ENCODE measurements around the gene SOX5. TPM values are rescaled to one million over a fixed set of nuclear protein-coding genes. Genes with fewer than 3 reads are reported as not detected.

The SOX5 gene
- polyA plus RNA-seq, 4 donors: 0.81 to 5.1 (median 1.3) TPM; not detected in 1

DNA sequence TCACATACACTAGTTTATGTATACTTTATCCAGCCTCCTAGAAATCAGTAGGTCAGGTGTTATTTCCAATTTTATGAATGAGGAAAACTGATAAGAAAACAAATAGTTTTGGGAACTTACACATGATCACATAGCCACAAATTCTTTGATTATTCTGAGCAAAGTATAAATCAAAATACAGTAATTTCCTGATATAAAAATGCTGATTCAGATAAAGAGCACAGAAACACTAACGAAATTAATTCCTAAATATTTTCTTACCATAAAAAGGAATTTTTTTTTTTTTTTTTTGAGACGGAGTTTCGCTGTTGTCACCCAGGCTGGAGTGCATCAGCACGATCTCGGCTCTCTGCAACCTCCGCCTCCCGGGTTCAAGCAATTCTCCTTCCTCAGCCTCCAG lies 275.4 kb downstream of the SOX5 start:
- Histone ChIP-seq H3K27ac (ENCODE audit: low read depth in 1 of 3, low read length in 2 of 3) (no peak overlapping the region), H3K27me3 (ENCODE audit: control insufficient read depth in 3 of 3, insufficient read depth in 3 of 3, low read length in 3 of 3) (no peaks in the 10 kb centered on the region), H3K4me1 (ENCODE audit: control insufficient read depth in 3 of 3, insufficient read depth in 2 of 3, low read depth in 1 of 3, low read length in 2 of 3) (no peaks in the 10 kb centered on the region), H3K9me3 (ENCODE audit: control insufficient read depth in 2 of 2, insufficient read depth in 1 of 2, low read depth in 1 of 2, low read length in 1 of 2) (no peaks in the 10 kb centered on the region), H3K36me3 (ENCODE audit: control insufficient read depth in 3 of 3, insufficient read depth in 2 of 3, low read depth in 1 of 3, low read length in 3 of 3) (no peaks in the 10 kb centered on the region), H3K4me3 (ENCODE audit: low read depth in 1 of 3, low read length in 3 of 3) (no peak overlapping the region)
- no peak for FAIRE-seq
- WGBS, 3 donors: 85 to 89% (median 88%) methylated on average over 5 to 7 of the region's 7 CpGs
- DNase-seq: no peak

- no peak for FAIRE-seq
- H3K27ac ChIP-seq (ENCODE audit: low read depth in 1 of 3, low read length in 2 of 3): no peak overlapping the region
- no peaks in the 10 kb centered on the region for H3K27me3 ChIP-seq (ENCODE audit: control insufficient read depth in 3 of 3, insufficient read depth in 3 of 3, low read length in 3 of 3)
- 65 to 77% (median 76%) methylated on average over 3 of the region's 3 CpGs for WGBS, 3 donors
- H3K36me3 ChIP-seq (ENCODE audit: control insufficient read depth in 3 of 3, insufficient read depth in 2 of 3, low read depth in 1 of 3, low read length in 3 of 3): no peaks in the 10 kb centered on the region
- DNase-seq: no peak
- H3K4me3 ChIP-seq (ENCODE audit: low read depth in 1 of 3, low read length in 3 of 3): no peak overlapping the region
- H3K4me1 ChIP-seq (ENCODE audit: control insufficient read depth in 3 of 3, insufficient read depth in 2 of 3, low read depth in 1 of 3, low read length in 2 of 3): no peaks in the 10 kb centered on the region
- H3K9me3 ChIP-seq (ENCODE audit: control insufficient read depth in 2 of 2, insufficient read depth in 1 of 2, low read depth in 1 of 2, low read length in 1 of 2): no peaks in the 10 kb centered on the region
Observed at GRCh38 chr12:23671881-23672280, 277.6 kb downstream of the SOX5 start.

DNA sequence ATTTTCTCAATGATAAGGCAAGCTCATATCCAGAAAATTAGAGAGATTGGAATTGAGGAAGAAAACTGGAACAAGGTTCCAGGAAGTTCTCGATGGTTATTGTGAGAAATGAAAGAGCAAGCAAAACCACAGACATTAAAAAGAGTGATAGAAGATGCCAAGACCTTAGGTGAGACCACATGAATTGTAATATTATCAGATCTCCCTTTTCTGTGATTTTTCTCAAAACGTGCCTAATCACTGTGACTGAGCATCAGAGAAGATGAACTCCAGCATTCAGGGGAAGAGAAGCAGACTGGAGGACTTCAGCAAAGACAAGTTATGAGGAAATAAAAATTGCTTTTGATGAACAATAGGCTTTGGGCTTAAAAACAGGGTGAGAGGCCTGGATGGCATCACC lies 278.8 kb downstream of the SOX5 start:
- DNase-seq (no peak), FAIRE-seq (no peak)
- Histone ChIP-seq H3K4me1 (ENCODE audit: control insufficient read depth in 3 of 3, insufficient read depth in 2 of 3, low read depth in 1 of 3, low read length in 2 of 3) (no peaks in the 10 kb centered on the region), H3K9me3 (ENCODE audit: control insufficient read depth in 2 of 2, insufficient read depth in 1 of 2, low read depth in 1 of 2, low read length in 1 of 2) (no peaks in the 10 kb centered on the region), H3K27me3 (ENCODE audit: control insufficient read depth in 3 of 3, insufficient read depth in 3 of 3, low read length in 3 of 3) (no peaks in the 10 kb centered on the region), H3K4me3 (ENCODE audit: low read depth in 1 of 3, low read length in 3 of 3) (no peak overlapping the region), H3K36me3 (ENCODE audit: control insufficient read depth in 3 of 3, insufficient read depth in 2 of 3, low read depth in 1 of 3, low read length in 3 of 3) (no peaks in the 10 kb centered on the region), H3K27ac (ENCODE audit: low read depth in 1 of 3, low read length in 2 of 3) (no peak overlapping the region)
- WGBS, 3 donors: 38 to 69% (median 65%) methylated on average over 2 of the region's 2 CpGs

DNA sequence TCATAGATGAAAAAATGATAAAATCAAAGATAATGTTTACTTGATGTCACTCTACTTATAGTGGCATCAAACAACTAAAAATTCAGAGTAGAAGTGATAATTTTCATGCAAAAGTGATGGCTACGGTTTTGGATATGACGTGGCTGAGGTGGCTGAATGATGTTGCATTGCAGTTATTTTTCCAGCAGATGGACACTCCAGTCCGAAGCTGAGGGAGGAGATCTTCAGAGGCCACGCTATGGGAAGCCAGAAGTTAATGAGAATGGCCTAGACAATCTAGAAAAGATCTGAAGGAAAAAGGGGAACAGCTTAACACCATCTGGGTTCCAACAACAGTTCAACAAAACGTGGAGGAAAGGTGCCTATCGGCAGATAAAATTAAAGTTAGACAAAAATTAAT lies 279.8 kb downstream of the SOX5 start:
- no peaks in the 10 kb centered on the region for H3K4me1 ChIP-seq (ENCODE audit: control insufficient read depth in 3 of 3, insufficient read depth in 2 of 3, low read depth in 1 of 3, low read length in 2 of 3)
- no peak overlapping the region for H3K27ac ChIP-seq (ENCODE audit: low read depth in 1 of 3, low read length in 2 of 3)
- no peaks in the 10 kb centered on the region for H3K36me3 ChIP-seq (ENCODE audit: control insufficient read depth in 3 of 3, insufficient read depth in 2 of 3, low read depth in 1 of 3, low read length in 3 of 3)
- WGBS, 3 donors: 79 to 88% (median 84%) methylated on average over 6 of the region's 6 CpGs
- no peaks in the 10 kb centered on the region for H3K27me3 ChIP-seq (ENCODE audit: control insufficient read depth in 3 of 3, insufficient read depth in 3 of 3, low read length in 3 of 3)
- DNase-seq (no peak), FAIRE-seq (no peak)
- H3K4me3 ChIP-seq (ENCODE audit: low read depth in 1 of 3, low read length in 3 of 3): no peak overlapping the region
- no peaks in the 10 kb centered on the region for H3K9me3 ChIP-seq (ENCODE audit: control insufficient read depth in 2 of 2, insufficient read depth in 1 of 2, low read depth in 1 of 2, low read length in 1 of 2)

DNA sequence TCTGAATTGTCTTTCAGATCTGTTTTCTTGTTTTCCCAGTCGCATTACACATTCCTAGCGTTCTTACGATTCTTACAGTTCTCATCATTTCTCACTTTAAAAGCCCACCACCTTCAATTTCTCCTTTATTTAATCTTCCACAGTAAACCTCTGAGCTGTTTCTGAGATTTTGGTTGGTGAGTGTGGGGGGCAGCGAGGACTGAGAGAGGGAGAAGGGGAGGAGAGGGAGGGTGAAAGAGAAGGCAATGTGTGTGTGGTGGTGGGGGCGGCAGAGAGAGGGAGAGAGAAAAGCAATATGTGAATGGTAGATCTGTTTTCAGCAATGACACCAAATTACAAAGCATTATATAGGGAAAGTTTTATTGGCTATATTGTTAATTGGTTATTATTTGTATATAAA lies 282.6 kb downstream of the SOX5 start:
- DNase-seq (no peak), FAIRE-seq (no peak)
- Histone ChIP-seq H3K27me3 (ENCODE audit: control insufficient read depth in 3 of 3, insufficient read depth in 3 of 3, low read length in 3 of 3) (no peaks in the 10 kb centered on the region), H3K4me1 (ENCODE audit: control insufficient read depth in 3 of 3, insufficient read depth in 2 of 3, low read depth in 1 of 3, low read length in 2 of 3) (no peaks in the 10 kb centered on the region), H3K27ac (ENCODE audit: low read depth in 1 of 3, low read length in 2 of 3) (no peak overlapping the region), H3K36me3 (ENCODE audit: control insufficient read depth in 3 of 3, insufficient read depth in 2 of 3, low read depth in 1 of 3, low read length in 3 of 3) (no peaks in the 10 kb centered on the region), H3K9me3 (ENCODE audit: control insufficient read depth in 2 of 2, insufficient read depth in 1 of 2, low read depth in 1 of 2, low read length in 1 of 2) (no peaks in the 10 kb centered on the region), H3K4me3 (ENCODE audit: low read depth in 1 of 3, low read length in 3 of 3) (no peak overlapping the region)
- 68 to 72% (median 70%) methylated on average over 5 of the region's 5 CpGs for WGBS, 3 donors

GRCh38 chr12:23662966-23663365 lies 286.5 kb downstream of the SOX5 start:
- no peaks in the 10 kb centered on the region for H3K9me3 ChIP-seq (ENCODE audit: control insufficient read depth in 2 of 2, insufficient read depth in 1 of 2, low read depth in 1 of 2, low read length in 1 of 2)
- H3K27ac ChIP-seq (ENCODE audit: low read depth in 1 of 3, low read length in 2 of 3): no peak overlapping the region
- no peaks in the 10 kb centered on the region for H3K36me3 ChIP-seq (ENCODE audit: control insufficient read depth in 3 of 3, insufficient read depth in 2 of 3, low read depth in 1 of 3, low read length in 3 of 3)
- no peak overlapping the region for H3K4me3 ChIP-seq (ENCODE audit: low read depth in 1 of 3, low read length in 3 of 3)
- no peak for FAIRE-seq
- DNase-seq: no peak
- 63 to 76% (median 69%) methylated on average over 3 of the region's 3 CpGs for WGBS, 3 donors
- no peaks in the 10 kb centered on the region for H3K4me1 ChIP-seq (ENCODE audit: control insufficient read depth in 3 of 3, insufficient read depth in 2 of 3, low read depth in 1 of 3, low read length in 2 of 3)
- no peaks in the 10 kb centered on the region for H3K27me3 ChIP-seq (ENCODE audit: control insufficient read depth in 3 of 3, insufficient read depth in 3 of 3, low read length in 3 of 3)

GRCh38 chr12:23659131-23659530 lies 290.3 kb downstream of the SOX5 start:
- DNase-seq: peak in 1 of 2 donors; percentile 25
- no peaks in the 10 kb centered on the region for H3K27me3 ChIP-seq (ENCODE audit: control insufficient read depth in 3 of 3, insufficient read depth in 3 of 3, low read length in 3 of 3)
- H3K4me3 ChIP-seq (ENCODE audit: low read depth in 1 of 3, low read length in 3 of 3): no peak overlapping the region
- WGBS, 3 donors: 17 to 61% (median 37%) methylated on average over 6 of the region's 6 CpGs
- no peak for FAIRE-seq
- no peaks in the 10 kb centered on the region for H3K36me3 ChIP-seq (ENCODE audit: control insufficient read depth in 3 of 3, insufficient read depth in 2 of 3, low read depth in 1 of 3, low read length in 3 of 3)
- no peak overlapping the region for H3K27ac ChIP-seq (ENCODE audit: low read depth in 1 of 3, low read length in 2 of 3)
- no peaks in the 10 kb centered on the region for H3K4me1 ChIP-seq (ENCODE audit: control insufficient read depth in 3 of 3, insufficient read depth in 2 of 3, low read depth in 1 of 3, low read length in 2 of 3)
- H3K9me3 ChIP-seq (ENCODE audit: control insufficient read depth in 2 of 2, insufficient read depth in 1 of 2, low read depth in 1 of 2, low read length in 1 of 2): no peaks in the 10 kb centered on the region

- Histone ChIP-seq H3K9me3 (ENCODE audit: control insufficient read depth in 2 of 2, insufficient read depth in 1 of 2, low read depth in 1 of 2, low read length in 1 of 2) (no peaks in the 10 kb centered on the region), H3K4me3 (ENCODE audit: low read depth in 1 of 3, low read length in 3 of 3) (no peak overlapping the region), H3K27me3 (ENCODE audit: control insufficient read depth in 3 of 3, insufficient read depth in 3 of 3, low read length in 3 of 3) (no peaks in the 10 kb centered on the region), H3K4me1 (ENCODE audit: control insufficient read depth in 3 of 3, insufficient read depth in 2 of 3, low read depth in 1 of 3, low read length in 2 of 3) (no peaks in the 10 kb centered on the region), H3K27ac (ENCODE audit: low read depth in 1 of 3, low read length in 2 of 3) (no peak overlapping the region), H3K36me3 (ENCODE audit: control insufficient read depth in 3 of 3, insufficient read depth in 2 of 3, low read depth in 1 of 3, low read length in 3 of 3) (no peaks in the 10 kb centered on the region)
- no peak for DNase-seq
- 74 to 85% (median 78%) methylated on average over 1 of the region's 1 CpG for whole genome bisulfite sequencing, 3 donors
- no peak for FAIRE-seq
Observed at GRCh38 chr12:23657598-23657997, 291.9 kb downstream of the SOX5 start.

DNA sequence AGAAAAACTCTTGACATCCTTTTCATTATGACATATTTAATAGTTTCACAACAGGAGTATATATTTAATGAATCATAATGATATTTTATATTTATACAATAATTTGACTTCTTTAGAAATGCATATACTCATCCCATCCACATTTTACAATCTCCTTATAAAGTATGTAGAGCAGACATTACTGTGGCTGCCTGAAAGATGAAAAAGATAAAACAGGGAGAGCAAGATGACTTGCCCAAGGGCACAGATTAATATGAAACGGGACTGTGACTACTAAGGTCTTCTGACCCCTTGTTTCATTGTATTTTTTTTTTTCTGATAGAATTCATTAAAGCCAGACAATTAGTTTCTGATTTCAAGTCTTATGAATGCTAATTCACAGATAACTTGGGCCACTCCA lies 293.6 kb downstream of the SOX5 start:
- DNase-seq (no peak), FAIRE-seq (no peak)
- Histone ChIP-seq H3K4me1 (ENCODE audit: control insufficient read depth in 3 of 3, insufficient read depth in 2 of 3, low read depth in 1 of 3, low read length in 2 of 3) (no peaks in the 10 kb centered on the region), H3K4me3 (ENCODE audit: low read depth in 1 of 3, low read length in 3 of 3) (no peak overlapping the region), H3K9me3 (ENCODE audit: control insufficient read depth in 2 of 2, insufficient read depth in 1 of 2, low read depth in 1 of 2, low read length in 1 of 2) (no peaks in the 10 kb centered on the region), H3K27me3 (ENCODE audit: control insufficient read depth in 3 of 3, insufficient read depth in 3 of 3, low read length in 3 of 3) (no peaks in the 10 kb centered on the region), H3K27ac (ENCODE audit: low read depth in 1 of 3, low read length in 2 of 3) (no peak overlapping the region), H3K36me3 (ENCODE audit: control insufficient read depth in 3 of 3, insufficient read depth in 2 of 3, low read depth in 1 of 3, low read length in 3 of 3) (no peaks in the 10 kb centered on the region)
- 39 to 69% (median 53%) methylated on average over 1 of the region's 1 CpG for WGBS, 3 donors
